KMS-11 (cell line): Measurements from ENCODE around the gene COPE.

Experiments
- H2AFZ ChIP-seq: fragments of 200-600 bp; sonication (generic); 2 replicates; pipeline ENCODE4 v1.6.1; 2016; ENCODE audit warnings: antibody characterized with exemption, mixed run types, low read depth
- H3K27ac ChIP-seq: fragments of 200-600 bp; sonication (generic); 2 replicates; pipeline ENCODE4 v1.6.1; 2016; ENCODE audit warnings: mild to moderate bottlenecking, mixed run types
- H3K27me3 ChIP-seq: fragments of 200-600 bp; sonication (generic); 2 replicates; pipeline ENCODE4 v1.6.1; 2017; ENCODE audit warnings: mild to moderate bottlenecking, low read depth, mixed run types, moderate library complexity; ENCODE audit not compliant: insufficient read depth
- H3K36me3 ChIP-seq: fragments of 200-600 bp; sonication (generic); 2 replicates; pipeline ENCODE4 v1.6.1; 2017; ENCODE audit warnings: mild to moderate bottlenecking, mixed run types; ENCODE audit not compliant: insufficient read depth
- H3K4me1 ChIP-seq: fragments of 200-600 bp; sonication (generic); 2 replicates; pipeline ENCODE4 v1.6.1; 2016; ENCODE audit warnings: mild to moderate bottlenecking, low read depth, mixed run types; ENCODE audit not compliant: poor library complexity, severe bottlenecking
- H3K4me2 ChIP-seq: fragments of 200-600 bp; sonication (generic); 2 replicates; pipeline ENCODE4 v1.7.0; 2016; ENCODE audit warnings: mild to moderate bottlenecking, mixed run types
- H3K4me3 ChIP-seq: fragments of 200-600 bp; sonication (generic); IDR thresholded peaks from 2 replicates; pipeline ENCODE4 v1.6.1; 2017; ENCODE audit warnings: low read depth, low read length, mixed read lengths; ENCODE audit not compliant: insufficient read depth
- H3K79me2 ChIP-seq: fragments of 200-600 bp; sonication (generic); 2 replicates; pipeline ENCODE4 v1.6.1; 2016; ENCODE audit warnings: low read depth, mixed run types; ENCODE audit not compliant: insufficient read depth
- H3K9ac ChIP-seq: fragments of 200-600 bp; sonication (generic); 2 replicates; pipeline ENCODE4 v1.6.1; 2016; ENCODE audit warnings: mild to moderate bottlenecking, mixed run types
- H4K20me1 ChIP-seq: fragments of 200-600 bp; sonication (generic); 2 replicates; pipeline ENCODE4 v1.6.1; 2016; ENCODE audit warnings: mild to moderate bottlenecking, mixed run types; ENCODE audit not compliant: insufficient read depth
- CTCF ChIP-seq: fragments of 200-600 bp; sonication (generic); conservative IDR thresholded peaks from 2 replicates; pipeline ENCODE4 v1.6.1; 2017; ENCODE audit warnings: low read depth, mild to moderate bottlenecking, antibody characterized with exemption, low read length, moderate library complexity, mixed read lengths

The COPE gene

GRCh38 chr19:18900700-18901481, 18.3 kb downstream of the COPE start:
- Histone ChIP-seq H3K4me1 (peaks cover 3% of the 10 kb centered on the region), H3K79me2 (no peaks in the 10 kb centered on the region), H3K27ac (no peak overlapping the region), H3K36me3 (no peaks in the 10 kb centered on the region), H4K20me1 (no peaks in the 10 kb centered on the region), H3K9ac (no peak overlapping the region), H3K27me3 (peaks cover 10% of the 10 kb centered on the region; the same call in 1 of the 2 replicates), H3K4me2 (no peak overlapping the region), H2AFZ (no peak overlapping the region), H3K4me3 (no peak overlapping the region)
- TF ChIP-seq CTCF, result no peak

- Histone ChIP-seq H3K79me2 (no peaks in the 10 kb centered on the region), H3K27me3 (peaks cover 18% of the 10 kb centered on the region; the same call in 1 of the 2 replicates), H3K4me1 (no peaks in the 10 kb centered on the region), H3K36me3 (no peaks in the 10 kb centered on the region), H3K9ac (no peak overlapping the region), H3K27ac (no peak overlapping the region), H3K4me3 (no peak overlapping the region), H2AFZ (no peak overlapping the region), H3K4me2 (no peak overlapping the region), H4K20me1 (no peaks in the 10 kb centered on the region)
- no peak for TF ChIP-seq CTCF
Measured at GRCh38 chr19:18899624-18900560, 19.3 kb downstream of the COPE start.

- Histone ChIP-seq H3K27ac (no peak overlapping the region), H2AFZ (no peak overlapping the region), H3K36me3 (no peaks in the 10 kb centered on the region), H3K79me2 (no peaks in the 10 kb centered on the region), H3K4me1 (no peaks in the 10 kb centered on the region), H3K4me2 (no peak overlapping the region), H3K27me3 (peaks cover 26% of the 10 kb centered on the region; the same call in 1 of the 2 replicates), H3K4me3 (no peak overlapping the region), H3K9ac (no peak overlapping the region), H4K20me1 (no peaks in the 10 kb centered on the region)
- no peak for TF ChIP-seq CTCF
Measured at GRCh38 chr19:18898607-18899408, 20.4 kb downstream of the COPE start.

GRCh38 chr19:18898081-18898606, 21.0 kb downstream of the COPE start:
- no peaks in the 10 kb centered on the region for H4K20me1 ChIP-seq
- H3K27ac ChIP-seq, result no peak overlapping the region
- no peaks in the 10 kb centered on the region for H3K4me1 ChIP-seq
- no peak overlapping the region for H3K4me2 ChIP-seq
- no peak overlapping the region for H3K4me3 ChIP-seq
- H3K79me2 ChIP-seq, result no peaks in the 10 kb centered on the region
- TF ChIP-seq CTCF, result no peak
- no peak overlapping the region for H3K9ac ChIP-seq
- no peaks in the 10 kb centered on the region for H3K36me3 ChIP-seq
- peaks cover 31% of the 10 kb centered on the region; the same call in 1 of the 2 replicates for H3K27me3 ChIP-seq
- H2AFZ ChIP-seq, result no peak overlapping the region
